Fibroblast of skin of back (primary cell): ENCODE results near the gene DISP3. TPM values are rescaled to one million over a fixed set of nuclear protein-coding genes. Genes with fewer than 3 reads are reported as not detected.
A peak's percentile ranks its signal among the peaks of the same experiment; 100 is the strongest.

Experiments used
- DNase-seq: peaks from one replicate; pipeline ENCODE4 v3.0.0-alpha.2; 2013
- polyA plus RNA-seq, 2 experiments: library from polyadenylated mRNA; unstranded; fragments of 120-200 nt; gene quantifications; one replicate each; pipeline ENCODE4 v1.2.1, GENCODE V29; 2013; ENCODE audit not compliant: insufficient read length in 2 of 2

Gene DISP3
- polyA plus RNA-seq (2013, experiment 1 of 2; ENCODE audit: insufficient read length): 0.18 TPM
- polyA plus RNA-seq (2013, experiment 2 of 2; ENCODE audit: insufficient read length): 0.02 TPM

GRCh38 chr1:11478571-11479374 is at the start of gene DISP3:
Gene DISP3 (plus strand): TSS chr1:11479155. CDS start chr1:11500993, 21,838 bp downstream.
- peak; percentile 66 for DNase-seq

- DNase-seq: no peak
Measured at GRCh38 chr1:11429226-11429625, 49.7 kb upstream of the DISP3 start.

- no peak for DNase-seq
Measured at GRCh38 chr1:11429935-11430334, 49.0 kb upstream of the DISP3 start.

GRCh38 chr1:11431941-11432507 is 46.9 kb upstream of the DISP3 start:
- DNase-seq: no peak

GRCh38 chr1:11432526-11432925 is 46.4 kb upstream of the DISP3 start:
- no peak for DNase-seq

GRCh38 chr1:11434501-11434900 is 44.5 kb upstream of the DISP3 start:
- no peak for DNase-seq

GRCh38 chr1:11434926-11435325 is 44.0 kb upstream of the DISP3 start:
- DNase-seq: no peak

GRCh38 chr1:11438996-11439395 is 40.0 kb upstream of the DISP3 start:
- DNase-seq: no peak

- no peak for DNase-seq
Measured at GRCh38 chr1:11441211-11441952, 37.6 kb upstream of the DISP3 start.

- no peak for DNase-seq
Measured at GRCh38 chr1:11443043-11443442, 35.9 kb upstream of the DISP3 start.

GRCh38 chr1:11443961-11444658 is 34.8 kb upstream of the DISP3 start:
- DNase-seq: no peak

- DNase-seq: no peak
Measured at GRCh38 chr1:11444907-11445306, 34.0 kb upstream of the DISP3 start.

- no peak for DNase-seq
Measured at GRCh38 chr1:11447903-11448302, 31.1 kb upstream of the DISP3 start.

- no peak for DNase-seq
Measured at GRCh38 chr1:11448373-11449099, 30.4 kb upstream of the DISP3 start.

- DNase-seq: no peak
Measured at GRCh38 chr1:11449100-11449403, 29.9 kb upstream of the DISP3 start.

GRCh38 chr1:11450310-11450709 is 28.6 kb upstream of the DISP3 start:
- no peak for DNase-seq

GRCh38 chr1:11453742-11454491 is 25.0 kb upstream of the DISP3 start:
- DNase-seq: no peak

- DNase-seq: no peak
Measured at GRCh38 chr1:11455967-11456570, 22.9 kb upstream of the DISP3 start.

- no peak for DNase-seq
Measured at GRCh38 chr1:11456965-11457364, 22.0 kb upstream of the DISP3 start.

GRCh38 chr1:11458811-11459275 is 20.1 kb upstream of the DISP3 start:
- DNase-seq: no peak
